Measurements from ENCODE around the gene CCDC85B. TPM values are rescaled to one million over a fixed set of nuclear protein-coding genes. Genes with fewer than 3 reads are reported as not detected.

CCDC85B gene
- total RNA-seq, 1 donor from 2014 or later, result 29.7 TPM

- Histone ChIP-seq H3K36me3 (ENCODE audit: control insufficient read depth, insufficient read depth, low read length) (peaks cover 8% of the 10 kb centered on the region), H3K4me3 (ENCODE audit: low read depth, low read length) (no peak overlapping the region), H3K27me3 (ENCODE audit: control insufficient read depth, insufficient read depth, low read length) (no peaks in the 10 kb centered on the region)
- FAIRE-seq (no peak), DNase-seq (ENCODE audit: low read depth) (no peak)
- no peak for TF ChIP-seq CTCF (IDR thresholded peaks at IDR 0.05; ENCODE audit: insufficient read depth, low read length, severe bottlenecking)
Observed at GRCh38 chr11:65922565-65922964, 32.1 kb downstream of the CCDC85B start.

- peaks cover 8% of the 10 kb centered on the region for H3K36me3 ChIP-seq (ENCODE audit: control insufficient read depth, insufficient read depth, low read length)
- TF ChIP-seq CTCF (IDR thresholded peaks at IDR 0.05; ENCODE audit: insufficient read depth, low read length, severe bottlenecking), result no peak
- no peak overlapping the region for H3K4me3 ChIP-seq (ENCODE audit: low read depth, low read length)
- H3K27me3 ChIP-seq (ENCODE audit: control insufficient read depth, insufficient read depth, low read length), result no peaks in the 10 kb centered on the region
- FAIRE-seq (no peak), DNase-seq (ENCODE audit: low read depth) (no peak)
Observed at GRCh38 chr11:65925397-65925796, 34.9 kb downstream of the CCDC85B start.

DNA sequence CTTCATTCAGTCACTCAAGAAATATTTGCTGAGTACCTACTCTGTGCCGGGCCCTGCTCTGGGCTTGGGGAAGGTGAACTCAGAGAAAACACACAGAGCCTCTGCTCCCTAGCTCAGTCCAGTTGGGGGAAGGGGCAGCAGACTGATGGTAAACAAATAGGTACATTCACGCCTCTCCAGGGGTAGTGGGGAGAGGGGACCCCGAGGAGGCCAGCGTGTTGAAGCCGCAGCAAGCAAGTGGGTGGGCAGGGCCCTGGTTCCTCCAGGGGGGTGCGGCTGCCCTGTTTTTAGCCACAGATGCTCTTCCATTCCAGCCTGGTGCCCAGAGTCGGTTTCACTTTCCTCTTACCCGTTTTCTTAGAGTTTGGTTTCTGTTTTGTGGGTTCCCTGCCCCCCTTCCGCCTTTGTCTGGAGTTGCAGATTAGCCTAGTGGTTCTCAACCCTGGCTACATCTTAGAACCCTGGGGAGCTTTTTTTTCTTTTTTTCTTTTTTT is 37.5 kb downstream of the CCDC85B start:
- H3K27me3 ChIP-seq (ENCODE audit: control insufficient read depth, insufficient read depth, low read length), result no peaks in the 10 kb centered on the region
- TF ChIP-seq CTCF (IDR thresholded peaks at IDR 0.05; ENCODE audit: insufficient read depth, low read length, severe bottlenecking), result no peak
- H3K4me3 ChIP-seq (ENCODE audit: low read depth, low read length), result no peak overlapping the region
- DNase-seq (ENCODE audit: low read depth) (no peak), FAIRE-seq (no peak)
- H3K36me3 ChIP-seq (ENCODE audit: control insufficient read depth, insufficient read depth, low read length), result no peaks in the 10 kb centered on the region

DNA sequence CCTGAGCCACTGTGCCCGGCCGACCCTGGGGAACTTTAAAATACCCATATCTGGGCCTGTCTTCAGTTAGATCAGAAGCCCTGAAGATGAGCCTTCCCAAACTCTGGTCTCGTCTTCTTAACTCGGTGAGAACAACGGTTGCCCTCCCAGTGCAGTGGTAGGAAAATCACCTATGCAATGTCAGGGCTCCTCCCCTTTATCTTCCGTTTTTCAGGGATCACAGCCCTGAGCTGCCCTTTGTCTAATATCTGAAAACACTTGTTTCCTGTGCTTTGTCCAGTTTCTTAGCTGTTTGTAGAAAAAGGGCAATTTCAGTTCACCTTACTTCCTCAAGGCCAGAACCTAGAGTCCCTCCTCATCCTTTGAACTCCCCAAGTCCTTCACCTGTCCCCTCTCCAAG is 38.2 kb downstream of the CCDC85B start:
- no peak for FAIRE-seq
- H3K36me3 ChIP-seq (ENCODE audit: control insufficient read depth, insufficient read depth, low read length), result no peaks in the 10 kb centered on the region
- no peak for TF ChIP-seq CTCF (IDR thresholded peaks at IDR 0.05; ENCODE audit: insufficient read depth, low read length, severe bottlenecking)
- no peak for DNase-seq (ENCODE audit: low read depth)
- H3K27me3 ChIP-seq (ENCODE audit: control insufficient read depth, insufficient read depth, low read length), result no peaks in the 10 kb centered on the region
- no peak overlapping the region for H3K4me3 ChIP-seq (ENCODE audit: low read depth, low read length)

DNA sequence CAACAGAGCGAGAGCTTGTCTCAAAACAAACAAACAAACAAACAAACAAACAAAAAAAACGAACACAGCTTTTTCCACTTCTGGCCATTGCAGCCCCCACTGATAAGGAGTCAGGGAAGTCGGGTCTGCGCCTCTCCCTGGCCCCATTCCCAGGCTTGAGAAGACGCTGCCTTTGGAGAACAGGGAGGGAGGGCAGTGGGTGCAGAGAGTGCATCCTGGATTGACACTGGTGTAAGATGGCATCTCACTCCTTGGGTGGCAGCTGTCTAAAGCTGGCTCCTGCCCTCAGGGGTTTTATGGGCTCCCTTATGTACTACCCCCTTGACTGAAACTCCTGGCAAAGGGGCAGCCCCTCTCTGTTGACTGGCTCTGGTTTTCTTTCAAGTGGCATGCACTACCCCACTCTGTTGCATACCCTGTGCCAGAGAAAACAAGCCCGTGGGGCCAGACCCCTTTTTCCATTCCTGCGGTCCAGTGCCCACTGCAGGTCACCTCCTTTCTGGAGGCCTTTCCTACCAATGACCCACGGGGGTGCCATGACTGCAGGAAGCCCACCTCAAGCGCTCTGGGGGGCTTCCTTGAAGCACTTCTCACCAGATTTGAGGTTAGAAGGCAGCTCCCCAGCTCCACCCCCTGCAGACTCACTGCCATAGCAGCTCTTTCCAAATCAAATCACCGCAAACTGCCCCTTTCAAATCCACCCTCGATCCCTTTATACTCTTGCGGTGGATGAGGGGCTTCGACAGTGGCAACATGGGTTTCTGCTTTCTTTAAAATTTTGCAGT is 41.5 kb downstream of the CCDC85B start:
- DNase-seq (ENCODE audit: low read depth) (no peak), FAIRE-seq (no peak)
- Histone ChIP-seq H3K27me3 (ENCODE audit: control insufficient read depth, insufficient read depth, low read length) (no peaks in the 10 kb centered on the region), H3K36me3 (ENCODE audit: control insufficient read depth, insufficient read depth, low read length) (no peaks in the 10 kb centered on the region), H3K4me3 (ENCODE audit: low read depth, low read length) (no peak overlapping the region)
- no peak for TF ChIP-seq CTCF (IDR thresholded peaks at IDR 0.05; ENCODE audit: insufficient read depth, low read length, severe bottlenecking)

- no peak for TF ChIP-seq CTCF (IDR thresholded peaks at IDR 0.05; ENCODE audit: insufficient read depth, low read length, severe bottlenecking)
- Histone ChIP-seq H3K27me3 (ENCODE audit: control insufficient read depth, insufficient read depth, low read length) (no peaks in the 10 kb centered on the region), H3K36me3 (ENCODE audit: control insufficient read depth, insufficient read depth, low read length) (no peaks in the 10 kb centered on the region), H3K4me3 (ENCODE audit: low read depth, low read length) (no peak overlapping the region)
- no peak for FAIRE-seq
- no peak for DNase-seq (ENCODE audit: low read depth)
Observed at GRCh38 chr11:65932558-65932919, 42.1 kb downstream of the CCDC85B start.
